ENCODE data around the gene RAP1GAP.

Gene RAP1GAP

DNA sequence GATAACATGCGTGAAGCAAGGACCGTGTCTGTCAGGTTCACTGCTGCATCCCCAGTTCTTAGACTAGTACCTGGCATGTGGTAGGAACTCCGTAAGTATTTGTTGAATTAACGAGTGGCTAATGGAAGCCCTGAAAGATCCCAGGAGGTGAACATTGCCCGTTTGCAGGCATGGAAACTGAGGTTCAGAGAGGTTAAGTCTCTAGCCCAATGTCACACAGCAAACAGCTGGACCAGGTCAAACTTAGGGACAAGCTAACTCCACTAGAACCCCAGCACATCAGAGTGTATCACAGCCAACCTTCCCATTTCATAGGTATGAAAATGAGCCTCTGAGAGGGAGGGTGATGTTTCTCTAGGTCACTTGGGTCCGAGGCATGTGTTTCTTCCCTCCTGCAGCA, 27.6 kb downstream of the RAP1GAP start:
- in situ Hi-C loops (cut with MboI; ENCODE audit: low sequenced_read_pairs, unreplicated experiment), result no loop called here
- no peak for TF ChIP-seq CTCF (IDR thresholded peaks at IDR 0.05; ENCODE audit: borderline replicate concordance, control extremely low read depth, extremely low read depth, insufficient read depth, missing control alignments)
- DNase-seq (ENCODE audit: low spot score), result no peak

DNA sequence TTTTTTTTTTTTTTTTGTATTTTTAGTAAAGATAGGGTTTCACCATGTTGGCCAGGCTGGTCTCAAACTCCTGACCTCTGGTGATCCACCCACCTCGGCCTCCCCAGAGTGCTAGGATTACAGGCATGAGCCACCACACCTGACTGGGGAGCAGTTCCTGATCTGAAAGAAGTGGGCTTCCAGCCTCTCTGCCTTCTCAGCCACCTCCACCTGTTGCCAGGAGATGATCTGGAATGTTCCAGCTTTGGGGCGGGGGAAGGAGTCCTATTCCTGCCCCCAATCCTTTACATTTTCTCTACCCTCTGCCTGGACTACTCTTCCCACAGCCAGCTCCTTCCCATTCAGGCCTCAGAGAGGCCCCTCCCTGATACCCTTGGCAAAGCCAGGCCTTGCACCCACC, 28.1 kb downstream of the RAP1GAP start:
- no peak for TF ChIP-seq CTCF (IDR thresholded peaks at IDR 0.05; ENCODE audit: borderline replicate concordance, control extremely low read depth, extremely low read depth, insufficient read depth, missing control alignments)
- in situ Hi-C loops (cut with MboI; ENCODE audit: low sequenced_read_pairs, unreplicated experiment), result no loop called here
- DNase-seq (ENCODE audit: low spot score), result no peak

DNA sequence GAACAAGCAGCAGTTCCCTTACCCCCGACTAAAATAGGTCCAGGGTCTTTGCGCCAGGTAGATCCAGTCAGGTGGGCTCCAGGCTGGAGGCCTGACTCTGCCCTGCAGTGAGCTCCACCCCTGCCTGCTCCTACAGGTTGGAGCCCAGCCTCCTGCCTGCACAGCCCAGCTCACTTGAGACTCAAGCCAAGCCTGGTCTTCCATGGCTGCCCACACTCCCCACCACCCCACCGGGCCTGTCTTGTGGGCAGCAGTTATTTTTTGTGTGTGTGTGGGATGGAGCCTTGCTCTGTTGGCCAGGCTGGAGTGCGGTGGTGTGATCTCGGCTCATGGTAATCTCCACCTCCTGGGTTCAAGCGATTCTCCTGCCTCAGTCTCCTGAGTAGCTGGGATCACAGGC, 28.5 kb downstream of the RAP1GAP start:
- in situ Hi-C loops (cut with MboI; ENCODE audit: low sequenced_read_pairs, unreplicated experiment), result no loop called here
- DNase-seq (ENCODE audit: low spot score), result no peak
- no peak for TF ChIP-seq CTCF (IDR thresholded peaks at IDR 0.05; ENCODE audit: borderline replicate concordance, control extremely low read depth, extremely low read depth, insufficient read depth, missing control alignments)

GRCh38 chr1:21639594-21640041, 29.5 kb downstream of the RAP1GAP start:
- no peak for TF ChIP-seq CTCF (IDR thresholded peaks at IDR 0.05; ENCODE audit: borderline replicate concordance, control extremely low read depth, extremely low read depth, insufficient read depth, missing control alignments)
- no peak for DNase-seq (ENCODE audit: low spot score)
- in situ Hi-C loops (cut with MboI; ENCODE audit: low sequenced_read_pairs, unreplicated experiment), result no loop called here

DNA sequence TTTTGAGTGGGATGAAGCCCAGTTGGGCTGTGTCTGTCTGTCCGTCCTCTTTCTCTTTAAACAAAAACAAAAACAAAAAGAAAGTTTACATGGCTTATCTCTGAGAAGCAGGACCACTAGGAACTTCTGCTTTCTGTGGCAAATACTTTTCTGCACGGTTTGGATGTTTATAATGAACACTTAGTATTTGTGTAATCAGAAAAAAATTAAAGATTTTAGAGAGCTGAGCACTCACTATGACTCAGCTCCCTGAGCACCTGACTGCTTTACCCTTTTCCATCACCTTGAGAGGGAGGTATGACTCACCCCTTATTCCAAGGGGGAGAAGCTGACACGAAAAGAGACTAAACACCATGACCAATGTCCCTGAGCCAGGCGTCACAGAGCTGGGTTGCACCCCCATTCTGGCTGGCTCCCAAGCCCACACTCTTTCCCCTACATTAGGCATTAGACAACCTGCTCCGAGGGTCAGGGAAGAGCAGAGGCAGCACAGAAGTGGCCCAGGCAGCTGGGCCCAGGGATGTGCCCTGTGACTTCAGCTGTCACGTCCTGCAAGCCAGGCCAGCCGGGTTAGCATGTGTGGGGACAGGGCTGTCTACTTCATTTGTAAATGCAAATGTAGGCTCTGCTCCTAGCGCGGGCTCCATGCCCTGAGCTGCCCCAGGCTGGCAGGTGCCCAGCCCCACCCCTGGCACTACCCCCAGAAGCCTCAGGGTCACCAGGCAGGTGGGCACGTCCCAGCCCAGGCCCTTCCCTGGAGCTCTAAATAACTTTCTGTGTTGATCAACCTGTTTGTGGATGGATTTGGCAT, 30.4 kb downstream of the RAP1GAP start:
- in situ Hi-C loops (cut with MboI; ENCODE audit: low sequenced_read_pairs, unreplicated experiment), result no loop called here
- no peak for TF ChIP-seq CTCF (IDR thresholded peaks at IDR 0.05; ENCODE audit: borderline replicate concordance, control extremely low read depth, extremely low read depth, insufficient read depth, missing control alignments)
- DNase-seq (ENCODE audit: low spot score), result no peak

- in situ Hi-C loops (cut with MboI; ENCODE audit: low sequenced_read_pairs, unreplicated experiment), result no loop called here
- no peak for TF ChIP-seq CTCF (IDR thresholded peaks at IDR 0.05; ENCODE audit: borderline replicate concordance, control extremely low read depth, extremely low read depth, insufficient read depth, missing control alignments)
- DNase-seq (ENCODE audit: low spot score), result no peak
These were observed 31.6 kb downstream of the RAP1GAP start for GRCh38 chr1:21637514-21637913.
